Measurements from ENCODE around the gene AK9.
A peak's percentile ranks its signal among the peaks of the same experiment; 100 is the strongest.

Gene AK9

DNA sequence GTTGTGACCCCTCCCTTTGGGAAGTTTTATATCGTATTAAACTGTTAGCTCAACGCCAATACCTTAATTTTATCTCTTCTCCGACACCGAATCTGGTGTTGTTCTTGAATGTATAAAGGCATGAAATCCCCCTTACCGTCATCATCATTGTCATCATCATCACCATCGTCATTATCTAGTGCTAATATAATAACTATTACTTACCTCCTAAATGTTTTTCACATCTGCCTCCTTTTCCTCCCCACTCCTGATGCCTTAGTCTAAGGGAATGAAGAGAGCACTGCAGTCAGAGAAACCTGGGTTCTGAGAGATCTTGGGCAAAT is 207.3 kb downstream of the AK9 start:
- Histone ChIP-seq H3K9me2 (replicated peaks; ENCODE audit: low read depth, low read length) (no peaks in the 10 kb centered on the region), H3K79me2 (ENCODE audit: insufficient read depth, low read length) (peaks cover 41% of the 10 kb centered on the region), H3K4me2 (ENCODE audit: low read depth, low read length, poor library complexity, severe bottlenecking) (peak overlapping the region; percentile 76), H3K27me3 (ENCODE audit: insufficient read depth, low read length, poor library complexity, severe bottlenecking) (no peaks in the 10 kb centered on the region), H3F3A (ENCODE audit: low read depth) (no peaks in the 10 kb centered on the region), H4K20me1 (ENCODE audit: insufficient read depth, low read length, poor library complexity, severe bottlenecking) (peaks cover 26% of the 10 kb centered on the region), H3K9me3 (ENCODE audit: insufficient read depth, low read depth, low read length) (no peaks in the 10 kb centered on the region), H3K4me3 (ENCODE audit: low read length, poor library complexity, severe bottlenecking) (peak overlapping the region; percentile 76), H3K36me3 (ENCODE audit: insufficient read depth, low read length) (0 out of 2 replicates have a peak, but pooled peaks cover 4% of the 10 kb centered on the region), H3K9ac (ENCODE audit: low read depth, low read length, poor library complexity, severe bottlenecking) (peak overlapping the region; percentile 58), H3K4me1 (ENCODE audit: insufficient read depth, low read length, poor library complexity, severe bottlenecking) (peaks cover 38% of the 10 kb centered on the region), H2AFZ (ENCODE audit: low read length) (peak overlapping the region; percentile 81)
- no peak for TF ChIP-seq EZH2phosphoT487 (IDR thresholded peaks at IDR 0.05; ENCODE audit: borderline replicate concordance)
- TF ChIP-seq, protein P1, sequence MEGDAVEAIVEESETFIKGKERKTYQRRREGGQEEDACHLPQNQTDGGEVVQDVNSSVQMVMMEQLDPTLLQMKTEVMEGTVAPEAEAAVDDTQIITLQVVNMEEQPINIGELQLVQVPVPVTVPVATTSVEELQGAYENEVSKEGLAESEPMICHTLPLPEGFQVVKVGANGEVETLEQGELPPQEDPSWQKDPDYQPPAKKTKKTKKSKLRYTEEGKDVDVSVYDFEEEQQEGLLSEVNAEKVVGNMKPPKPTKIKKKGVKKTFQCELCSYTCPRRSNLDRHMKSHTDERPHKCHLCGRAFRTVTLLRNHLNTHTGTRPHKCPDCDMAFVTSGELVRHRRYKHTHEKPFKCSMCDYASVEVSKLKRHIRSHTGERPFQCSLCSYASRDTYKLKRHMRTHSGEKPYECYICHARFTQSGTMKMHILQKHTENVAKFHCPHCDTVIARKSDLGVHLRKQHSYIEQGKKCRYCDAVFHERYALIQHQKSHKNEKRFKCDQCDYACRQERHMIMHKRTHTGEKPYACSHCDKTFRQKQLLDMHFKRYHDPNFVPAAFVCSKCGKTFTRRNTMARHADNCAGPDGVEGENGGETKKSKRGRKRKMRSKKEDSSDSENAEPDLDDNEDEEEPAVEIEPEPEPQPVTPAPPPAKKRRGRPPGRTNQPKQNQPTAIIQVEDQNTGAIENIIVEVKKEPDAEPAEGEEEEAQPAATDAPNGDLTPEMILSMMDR (conservative IDR thresholded peaks at IDR 0.05; ENCODE audit: low read length), result no peak

DNA sequence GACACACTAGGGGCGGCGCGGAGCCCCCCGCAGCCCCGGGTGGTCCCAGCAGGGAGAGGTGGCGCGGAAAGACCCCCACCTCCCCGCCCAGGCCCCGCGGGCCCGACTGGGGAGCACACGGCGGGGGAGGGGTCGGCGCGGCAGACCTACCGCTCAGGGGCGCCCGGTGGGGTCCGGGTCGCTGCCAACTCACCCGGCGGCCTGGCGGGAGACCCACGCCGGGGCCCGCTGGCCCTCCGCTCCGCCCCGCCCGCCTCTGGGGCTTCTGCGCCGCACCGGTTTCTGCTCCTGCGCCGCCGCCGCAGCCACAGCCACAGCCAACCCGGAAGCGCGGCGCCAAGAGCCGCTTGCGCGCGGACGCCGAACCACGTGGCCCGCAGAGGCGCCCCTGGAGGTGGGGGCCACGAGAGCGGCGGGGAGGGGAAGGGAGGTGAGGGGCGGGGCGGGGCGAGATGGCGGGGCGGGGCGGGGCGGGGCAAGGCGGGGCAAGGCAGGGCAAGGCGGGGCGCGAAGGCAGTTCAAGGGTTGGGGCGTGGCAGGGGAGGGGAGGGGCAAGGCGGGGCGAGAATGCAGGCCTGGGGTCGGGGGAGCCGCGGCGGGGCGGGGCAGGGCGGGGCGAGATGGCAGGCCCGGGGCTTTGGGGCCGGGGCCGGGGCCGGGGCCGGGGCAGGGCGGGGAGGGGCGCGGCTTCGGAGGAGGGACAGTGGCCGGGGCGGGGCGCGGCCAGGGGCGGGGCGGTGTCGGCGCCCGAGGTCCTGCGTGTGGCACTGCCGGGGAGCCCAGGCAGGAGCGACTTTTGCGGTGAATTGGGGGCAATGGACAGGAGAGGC is 207.9 kb downstream of the AK9 start, which contains the start of gene ZBTB24:
Gene ZBTB24 (minus strand): TSS at position 315 of the 830 bp plus-strand sequence. CDS start 1,193 bp downstream, outside the sequence.
- Histone ChIP-seq H2AFZ (ENCODE audit: low read length) (peak within 1 kb of the TSS; percentile 87), H3K27me3 (ENCODE audit: insufficient read depth, low read length, poor library complexity, severe bottlenecking) (no peaks in the 10 kb centered on the region), H3K36me3 (ENCODE audit: insufficient read depth, low read length) (0 out of 2 replicates have a peak, but pooled peaks cover 4% of the 10 kb centered on the region), H3K9me2 (replicated peaks; ENCODE audit: low read depth, low read length) (no peaks in the 10 kb centered on the region), H3F3A (ENCODE audit: low read depth) (no peaks in the 10 kb centered on the region), H3K9me3 (ENCODE audit: insufficient read depth, low read depth, low read length) (no peaks in the 10 kb centered on the region), H3K4me3 (ENCODE audit: low read length, poor library complexity, severe bottlenecking) (peak within 1 kb of the TSS; percentile 93), H3K9ac (ENCODE audit: low read depth, low read length, poor library complexity, severe bottlenecking) (peak within 1 kb of the TSS; percentile 95), H3K4me2 (ENCODE audit: low read depth, low read length, poor library complexity, severe bottlenecking) (peak within 1 kb of the TSS; percentile 88), H3K79me2 (ENCODE audit: insufficient read depth, low read length) (peaks cover 46% of the 10 kb centered on the region), H3K4me1 (ENCODE audit: insufficient read depth, low read length, poor library complexity, severe bottlenecking) (peaks cover 43% of the 10 kb centered on the region), H4K20me1 (ENCODE audit: insufficient read depth, low read length, poor library complexity, severe bottlenecking) (peaks cover 32% of the 10 kb centered on the region)
- no peak for TF ChIP-seq EZH2phosphoT487 (IDR thresholded peaks at IDR 0.05; ENCODE audit: borderline replicate concordance)
- TF ChIP-seq, protein P1 (conservative IDR thresholded peaks at IDR 0.05; ENCODE audit: low read length), result no peak

GRCh38 chr6:109480993-109481480 is 210.0 kb downstream of the AK9 start:
- TF ChIP-seq EZH2phosphoT487 (IDR thresholded peaks at IDR 0.05; ENCODE audit: borderline replicate concordance), result no peak
- TF ChIP-seq, protein P1 (conservative IDR thresholded peaks at IDR 0.05; ENCODE audit: low read length), result no peak
- Histone ChIP-seq H3F3A (ENCODE audit: low read depth) (no peaks in the 10 kb centered on the region), H3K36me3 (ENCODE audit: insufficient read depth, low read length) (0 out of 2 replicates have a peak, but pooled peaks cover 4% of the 10 kb centered on the region), H3K9me3 (ENCODE audit: insufficient read depth, low read depth, low read length) (no peaks in the 10 kb centered on the region), H3K4me1 (ENCODE audit: insufficient read depth, low read length, poor library complexity, severe bottlenecking) (peaks cover 62% of the 10 kb centered on the region), H3K9me2 (replicated peaks; ENCODE audit: low read depth, low read length) (no peaks in the 10 kb centered on the region), H3K27me3 (ENCODE audit: insufficient read depth, low read length, poor library complexity, severe bottlenecking) (no peaks in the 10 kb centered on the region), H3K9ac (ENCODE audit: low read depth, low read length, poor library complexity, severe bottlenecking) (peak overlapping the region; percentile 95), H3K4me2 (ENCODE audit: low read depth, low read length, poor library complexity, severe bottlenecking) (peak overlapping the region; percentile 88), H4K20me1 (ENCODE audit: insufficient read depth, low read length, poor library complexity, severe bottlenecking) (peaks cover 52% of the 10 kb centered on the region), H3K4me3 (ENCODE audit: low read length, poor library complexity, severe bottlenecking) (peak overlapping the region; percentile 93), H2AFZ (ENCODE audit: low read length) (no peak overlapping the region), H3K79me2 (ENCODE audit: insufficient read depth, low read length) (peaks cover 67% of the 10 kb centered on the region)
